ENCODE results near the gene TGFBR3.

Gene TGFBR3

DNA sequence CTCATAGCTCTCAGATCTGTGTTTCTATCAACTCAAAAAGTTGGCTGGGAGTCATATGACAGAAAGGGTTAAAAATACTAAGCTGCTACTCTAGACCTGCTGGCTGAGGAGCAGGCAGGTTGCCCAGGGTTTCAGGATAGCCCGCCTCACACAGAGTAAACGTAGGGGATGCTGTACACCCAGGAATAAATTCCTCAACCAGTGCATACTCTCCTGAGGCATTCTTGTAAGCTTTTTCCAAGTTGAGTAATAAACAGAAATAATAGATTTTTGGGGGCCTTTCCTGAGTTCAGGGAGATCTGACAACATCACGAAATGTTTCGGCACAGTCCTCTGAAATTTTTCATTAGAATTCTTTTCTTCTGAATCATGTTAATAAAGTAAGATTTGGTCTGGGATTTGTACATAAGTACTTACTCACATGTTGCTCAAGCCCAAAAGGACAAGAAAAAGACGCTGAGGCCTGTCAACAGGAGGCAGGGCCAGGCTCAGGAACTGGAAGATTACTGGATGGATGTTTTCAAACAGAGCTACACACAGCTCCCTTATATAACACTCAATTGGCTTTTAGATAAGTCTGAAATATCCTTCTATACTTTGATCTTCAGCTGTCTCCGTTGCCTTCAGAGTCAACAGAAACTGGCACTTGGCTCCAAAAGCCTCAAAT lies 41.0 kb downstream of the TGFBR3 start:
- no peaks in the 10 kb centered on the region for H4K20me1 ChIP-seq (ENCODE audit: insufficient read depth, low read length)
- H3K4me2 ChIP-seq (ENCODE audit: insufficient read depth, low read length) = no peak overlapping the region
- H3K27me3 ChIP-seq (ENCODE audit: insufficient read depth, low read length, poor library complexity) = peaks cover 3% of the 10 kb centered on the region
- no peaks in the 10 kb centered on the region for H3K36me3 ChIP-seq (ENCODE audit: insufficient read depth, low read length)
- no peak for TF ChIP-seq EZH2 (IDR thresholded peaks at IDR 0.05; ENCODE audit: borderline replicate concordance, low read depth, low read length, severe bottlenecking)
- TF ChIP-seq, protein P1, sequence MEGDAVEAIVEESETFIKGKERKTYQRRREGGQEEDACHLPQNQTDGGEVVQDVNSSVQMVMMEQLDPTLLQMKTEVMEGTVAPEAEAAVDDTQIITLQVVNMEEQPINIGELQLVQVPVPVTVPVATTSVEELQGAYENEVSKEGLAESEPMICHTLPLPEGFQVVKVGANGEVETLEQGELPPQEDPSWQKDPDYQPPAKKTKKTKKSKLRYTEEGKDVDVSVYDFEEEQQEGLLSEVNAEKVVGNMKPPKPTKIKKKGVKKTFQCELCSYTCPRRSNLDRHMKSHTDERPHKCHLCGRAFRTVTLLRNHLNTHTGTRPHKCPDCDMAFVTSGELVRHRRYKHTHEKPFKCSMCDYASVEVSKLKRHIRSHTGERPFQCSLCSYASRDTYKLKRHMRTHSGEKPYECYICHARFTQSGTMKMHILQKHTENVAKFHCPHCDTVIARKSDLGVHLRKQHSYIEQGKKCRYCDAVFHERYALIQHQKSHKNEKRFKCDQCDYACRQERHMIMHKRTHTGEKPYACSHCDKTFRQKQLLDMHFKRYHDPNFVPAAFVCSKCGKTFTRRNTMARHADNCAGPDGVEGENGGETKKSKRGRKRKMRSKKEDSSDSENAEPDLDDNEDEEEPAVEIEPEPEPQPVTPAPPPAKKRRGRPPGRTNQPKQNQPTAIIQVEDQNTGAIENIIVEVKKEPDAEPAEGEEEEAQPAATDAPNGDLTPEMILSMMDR (IDR thresholded peaks at IDR 0.05; ENCODE audit: borderline replicate concordance, extremely low read depth, low read length, poor library complexity, severe bottlenecking) = no peak
- H3K9me3 ChIP-seq (ENCODE audit: insufficient read depth, low read length, severe bottlenecking) = no peaks in the 10 kb centered on the region
- DNase-seq (no peak), ATAC-seq (ENCODE audit: insufficient read depth, low read depth) (no peak)
- H3K4me1 ChIP-seq (ENCODE audit: insufficient read depth, low read length) = no peaks in the 10 kb centered on the region
- no peak overlapping the region for H3K9ac ChIP-seq (ENCODE audit: low read depth, low read length)
- no peaks in the 10 kb centered on the region for H3K79me2 ChIP-seq (ENCODE audit: insufficient read depth, low read length)
- H2AFZ ChIP-seq (ENCODE audit: low read depth, low read length) = no peak overlapping the region
- H3K4me3 ChIP-seq (ENCODE audit: low read depth in 1 of 2, low read length in 2 of 2) = no peak overlapping the region
- H3K27ac ChIP-seq (ENCODE audit: low read length) = no peak overlapping the region

DNA sequence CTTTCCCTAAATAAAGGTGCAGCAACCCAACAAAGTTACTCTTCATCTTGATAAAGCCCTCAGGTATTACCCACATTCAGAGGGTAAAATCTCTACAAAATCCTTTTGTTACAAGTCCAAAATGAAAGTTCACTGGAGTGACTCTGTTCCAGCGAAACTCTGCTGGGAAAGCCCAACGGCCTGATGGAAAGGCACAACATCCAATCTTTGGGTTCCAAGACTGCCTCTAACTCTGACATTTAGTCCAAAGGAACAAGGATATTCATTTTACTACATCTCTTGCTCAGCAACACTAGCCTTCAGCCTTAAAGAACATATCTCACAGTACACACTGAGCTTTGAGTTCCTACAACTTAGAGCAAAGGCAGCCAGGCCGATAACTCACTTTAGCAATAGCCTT lies 42.1 kb downstream of the TGFBR3 start:
- H3K9ac ChIP-seq (ENCODE audit: low read depth, low read length) = no peak overlapping the region
- H4K20me1 ChIP-seq (ENCODE audit: insufficient read depth, low read length) = no peaks in the 10 kb centered on the region
- ATAC-seq (ENCODE audit: insufficient read depth, low read depth) (no peak), DNase-seq (no peak)
- no peak overlapping the region for H2AFZ ChIP-seq (ENCODE audit: low read depth, low read length)
- no peak overlapping the region for H3K4me2 ChIP-seq (ENCODE audit: insufficient read depth, low read length)
- TF ChIP-seq, protein P1 (IDR thresholded peaks at IDR 0.05; ENCODE audit: borderline replicate concordance, extremely low read depth, low read length, poor library complexity, severe bottlenecking) = no peak
- no peak for TF ChIP-seq EZH2 (IDR thresholded peaks at IDR 0.05; ENCODE audit: borderline replicate concordance, low read depth, low read length, severe bottlenecking)
- no peaks in the 10 kb centered on the region for H3K27me3 ChIP-seq (ENCODE audit: insufficient read depth, low read length, poor library complexity)
- H3K9me3 ChIP-seq (ENCODE audit: insufficient read depth, low read length, severe bottlenecking) = no peaks in the 10 kb centered on the region
- no peaks in the 10 kb centered on the region for H3K36me3 ChIP-seq (ENCODE audit: insufficient read depth, low read length)
- no peak overlapping the region for H3K4me3 ChIP-seq (ENCODE audit: low read depth in 1 of 2, low read length in 2 of 2)
- no peaks in the 10 kb centered on the region for H3K4me1 ChIP-seq (ENCODE audit: insufficient read depth, low read length)
- H3K27ac ChIP-seq (ENCODE audit: low read length) = no peak overlapping the region
- no peaks in the 10 kb centered on the region for H3K79me2 ChIP-seq (ENCODE audit: insufficient read depth, low read length)

DNA sequence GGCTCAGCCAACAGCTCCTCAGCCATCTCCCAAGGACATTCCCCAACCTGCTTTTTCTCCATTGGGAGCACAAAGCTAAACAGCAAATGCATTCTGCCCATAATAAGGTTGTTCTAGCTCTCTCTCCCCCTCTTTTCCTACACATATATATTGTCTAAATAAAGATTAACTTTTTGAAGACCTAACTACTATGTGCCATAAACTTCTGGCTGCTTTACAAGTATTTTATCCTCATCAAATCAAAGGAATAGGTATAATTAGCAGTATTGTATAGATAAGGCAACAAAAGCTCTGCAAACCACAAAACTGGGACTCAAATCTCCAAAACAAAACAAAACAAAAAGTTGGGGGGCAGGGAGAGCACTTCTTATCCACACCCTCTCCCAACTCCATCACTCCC lies 43.4 kb downstream of the TGFBR3 start:
- H3K9ac ChIP-seq (ENCODE audit: low read depth, low read length) = no peak overlapping the region
- no peak overlapping the region for H3K4me2 ChIP-seq (ENCODE audit: insufficient read depth, low read length)
- no peak for TF ChIP-seq EZH2 (IDR thresholded peaks at IDR 0.05; ENCODE audit: borderline replicate concordance, low read depth, low read length, severe bottlenecking)
- TF ChIP-seq, protein P1 (IDR thresholded peaks at IDR 0.05; ENCODE audit: borderline replicate concordance, extremely low read depth, low read length, poor library complexity, severe bottlenecking) = no peak
- H4K20me1 ChIP-seq (ENCODE audit: insufficient read depth, low read length) = no peaks in the 10 kb centered on the region
- no peak for DNase-seq
- H3K4me3 ChIP-seq (ENCODE audit: low read depth in 1 of 2, low read length in 2 of 2) = no peak overlapping the region
- ATAC-seq (ENCODE audit: insufficient read depth, low read depth) = no peak
- H3K4me1 ChIP-seq (ENCODE audit: insufficient read depth, low read length) = no peaks in the 10 kb centered on the region
- no peaks in the 10 kb centered on the region for H3K9me3 ChIP-seq (ENCODE audit: insufficient read depth, low read length, severe bottlenecking)
- H3K27ac ChIP-seq (ENCODE audit: low read length) = no peak overlapping the region
- H3K27me3 ChIP-seq (ENCODE audit: insufficient read depth, low read length, poor library complexity) = no peaks in the 10 kb centered on the region
- no peaks in the 10 kb centered on the region for H3K79me2 ChIP-seq (ENCODE audit: insufficient read depth, low read length)
- no peak overlapping the region for H2AFZ ChIP-seq (ENCODE audit: low read depth, low read length)
- no peaks in the 10 kb centered on the region for H3K36me3 ChIP-seq (ENCODE audit: insufficient read depth, low read length)

All from DND-41 (cell line).